HG03159 (cell line): Measurements from ENCODE around the gene NAA38.
"Not testable (repeated sequence)": the region's sequence is repeated elsewhere in the genome, so short reads cannot be mapped to it uniquely, and the experiment has no call there.

Experiments
- ATAC-seq: cut with Tn5 transposase; IDR thresholded peaks from one replicate; pipeline ENCODE4 v1.9.1; 2021; ENCODE audit warnings: mild to moderate bottlenecking, moderate library complexity; ENCODE audit not compliant: unreplicated experiment

NAA38 gene

DNA sequence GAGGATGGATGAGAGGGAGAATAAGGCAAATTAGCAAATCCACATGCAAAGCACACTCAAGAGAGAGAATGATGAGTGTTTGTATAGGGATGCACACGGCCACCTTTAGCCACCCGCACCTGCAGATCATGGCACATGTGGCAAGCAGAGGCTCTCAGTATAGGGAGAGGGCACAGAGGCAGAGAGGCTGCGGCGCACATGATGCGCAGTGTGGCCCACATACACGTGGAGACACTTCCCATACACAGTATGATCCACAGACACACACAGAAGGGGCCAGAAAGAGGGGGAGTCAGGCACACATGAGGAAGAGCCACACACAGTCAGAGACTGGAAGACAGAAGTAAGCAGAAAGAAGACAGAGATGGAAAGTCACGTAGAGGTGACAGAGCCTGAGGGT lies 24.7 kb upstream of the NAA38 start:
- no peak for ATAC-seq

DNA sequence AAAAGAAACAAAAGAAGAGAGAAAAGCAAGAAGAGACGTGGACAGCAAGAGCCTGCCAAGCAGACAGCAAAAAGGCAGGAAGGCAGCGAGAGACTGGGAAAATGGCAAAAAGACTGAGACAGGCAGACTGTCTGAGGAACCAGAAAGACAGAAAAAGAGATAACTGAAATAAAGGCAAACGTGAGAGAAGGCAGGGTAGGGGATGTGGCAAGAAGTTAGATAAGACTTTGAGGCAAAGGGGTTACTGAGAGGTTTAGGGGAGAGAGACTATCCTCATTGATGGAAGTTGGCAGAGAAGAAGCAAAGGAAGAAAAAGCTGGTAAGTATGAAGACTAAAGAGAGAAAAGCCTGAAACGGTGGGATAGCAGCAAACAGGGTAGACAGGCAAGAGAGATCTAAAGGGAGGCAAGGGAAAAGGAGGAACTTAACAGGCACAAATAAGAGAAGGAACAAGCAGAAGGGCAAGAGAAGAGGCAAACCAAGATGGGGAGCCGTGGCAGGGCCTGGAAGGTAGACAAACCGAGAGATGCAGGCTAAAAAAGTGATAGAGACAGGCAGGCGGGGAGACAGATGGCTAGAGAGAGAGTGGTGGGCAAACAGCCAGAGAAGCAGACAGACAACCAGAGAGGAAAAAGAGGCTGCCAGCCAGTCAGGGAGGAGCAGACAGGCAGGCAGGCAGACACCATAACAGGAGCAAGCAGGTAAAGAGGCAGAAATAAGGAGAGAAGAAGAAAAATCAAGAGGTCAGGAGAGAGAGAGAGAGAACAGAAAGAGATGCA lies 24.1 kb upstream of the NAA38 start:
- ATAC-seq, result no peak

DNA sequence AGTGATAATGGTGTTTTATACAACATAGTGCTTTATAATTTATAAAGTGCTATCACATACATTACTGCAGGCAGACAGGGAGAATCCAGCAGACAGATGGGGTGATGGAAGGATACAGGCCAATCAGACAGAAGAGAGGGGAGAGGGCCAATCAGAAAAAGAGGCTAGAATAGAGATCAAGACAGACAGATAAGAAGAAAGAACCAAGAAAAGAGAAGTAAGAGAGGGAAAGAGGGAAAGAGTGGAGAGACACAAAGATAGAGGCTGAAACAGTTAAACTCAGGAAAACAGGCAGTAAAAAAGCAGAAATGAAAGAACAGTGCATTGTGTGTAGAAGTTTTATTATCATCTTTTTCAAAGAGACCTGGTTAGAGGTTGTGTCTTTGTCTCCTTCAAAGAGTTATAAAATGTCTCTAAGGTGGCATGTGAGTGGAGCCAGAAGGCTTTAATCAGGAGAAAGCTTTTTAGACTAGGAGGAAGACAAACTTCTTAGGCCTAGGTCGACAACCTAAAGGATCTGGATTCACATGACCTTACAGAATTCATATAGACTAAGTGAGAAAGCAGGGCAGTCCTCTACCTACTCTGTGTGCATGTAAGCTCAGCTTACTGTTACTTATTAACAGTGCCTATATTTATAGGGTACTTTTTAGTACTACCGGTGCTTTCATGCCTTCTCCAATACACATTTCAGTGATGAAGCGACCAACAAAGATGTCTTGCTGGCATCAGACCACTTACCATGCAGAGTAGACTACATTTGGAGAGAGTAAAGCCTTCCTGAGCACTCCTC lies 22.9 kb upstream of the NAA38 start:
- ATAC-seq, result no peak

DNA sequence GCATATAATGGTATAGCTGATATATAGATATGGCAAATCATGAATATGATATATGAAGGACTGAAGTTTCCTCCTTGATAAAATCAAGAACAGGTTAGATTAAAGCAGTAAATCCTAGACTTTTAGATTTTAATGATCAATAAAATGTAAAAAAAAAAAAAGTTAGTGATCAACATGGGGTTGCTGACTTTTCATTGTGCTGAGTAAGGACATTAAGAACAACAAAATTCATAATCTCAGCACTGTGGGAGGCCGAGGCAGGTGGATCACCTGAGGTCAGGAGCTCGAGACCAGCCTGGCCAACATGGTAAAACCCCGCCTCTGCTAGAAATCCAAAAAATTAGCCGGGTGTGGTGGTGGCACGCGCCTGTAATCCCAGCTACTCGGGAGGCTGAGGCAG lies 20.9 kb upstream of the NAA38 start:
- no peak for ATAC-seq

DNA sequence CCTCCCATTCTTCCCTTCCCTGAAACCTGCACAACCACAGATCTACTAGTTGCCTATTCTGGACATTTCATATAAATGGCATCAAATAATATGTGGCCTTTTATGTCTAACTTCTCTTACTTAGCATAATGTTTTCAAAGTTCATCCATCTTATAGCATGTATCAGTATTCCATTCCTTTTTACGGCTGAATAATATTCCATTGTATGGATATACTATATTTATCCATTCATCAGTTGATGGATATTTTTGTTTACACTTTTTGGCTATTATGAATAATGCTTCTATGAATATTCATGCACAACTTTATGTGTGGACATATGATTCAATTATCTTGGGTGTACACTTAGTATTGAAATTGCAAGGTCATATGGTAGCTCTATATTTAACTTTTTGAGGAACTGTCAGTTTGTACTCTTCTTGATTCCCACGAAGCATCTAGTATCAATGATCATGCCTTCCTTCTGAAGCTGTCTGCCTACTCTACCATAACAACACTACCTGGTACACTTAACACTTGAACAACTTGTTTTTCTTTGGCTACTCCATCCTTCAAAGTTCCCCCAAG lies 18.5 kb upstream of the NAA38 start:
- ATAC-seq, result no peak

DNA sequence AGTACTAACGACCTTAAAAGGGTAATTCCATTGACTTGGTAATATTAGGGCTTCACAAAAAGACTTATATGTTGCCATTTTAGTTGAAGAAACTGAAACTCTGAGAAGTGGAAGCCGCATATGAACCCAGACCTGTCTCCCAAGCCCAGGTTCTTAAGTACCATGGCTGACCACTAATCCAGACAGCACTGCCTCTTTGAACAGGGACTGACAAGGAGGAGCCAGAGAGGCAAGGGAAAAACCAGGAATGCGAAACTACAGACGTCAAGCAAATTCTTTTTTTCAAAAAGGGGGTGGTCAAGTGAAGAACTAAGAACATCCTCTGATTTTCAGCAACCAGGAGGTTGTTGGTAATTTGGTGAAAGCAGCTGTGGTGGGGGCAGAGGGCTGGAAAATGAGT lies 15.7 kb upstream of the NAA38 start:
- no peak for ATAC-seq

DNA sequence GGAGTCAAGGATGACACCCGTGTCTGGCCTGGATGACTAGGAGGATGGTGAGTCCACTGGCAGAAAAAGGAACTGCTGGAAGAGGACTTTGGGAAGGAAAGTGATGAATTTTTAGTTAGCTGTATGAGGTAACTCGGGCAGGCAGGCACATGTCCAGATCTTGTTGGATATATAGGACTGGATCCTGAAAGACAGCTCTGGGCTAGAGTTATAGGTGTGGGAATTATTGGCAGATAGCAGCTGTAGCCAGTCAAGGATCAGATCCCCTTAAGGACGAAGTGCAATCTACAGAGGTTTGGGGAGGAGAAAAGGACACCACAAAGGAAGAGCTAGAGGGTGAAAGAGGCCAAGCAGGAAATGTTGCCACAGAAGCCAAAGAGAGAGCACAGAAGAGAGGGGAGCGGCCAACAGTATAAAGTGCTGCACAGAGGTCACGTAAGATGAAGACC lies 10.5 kb upstream of the NAA38 start:
- ATAC-seq, result no peak

DNA sequence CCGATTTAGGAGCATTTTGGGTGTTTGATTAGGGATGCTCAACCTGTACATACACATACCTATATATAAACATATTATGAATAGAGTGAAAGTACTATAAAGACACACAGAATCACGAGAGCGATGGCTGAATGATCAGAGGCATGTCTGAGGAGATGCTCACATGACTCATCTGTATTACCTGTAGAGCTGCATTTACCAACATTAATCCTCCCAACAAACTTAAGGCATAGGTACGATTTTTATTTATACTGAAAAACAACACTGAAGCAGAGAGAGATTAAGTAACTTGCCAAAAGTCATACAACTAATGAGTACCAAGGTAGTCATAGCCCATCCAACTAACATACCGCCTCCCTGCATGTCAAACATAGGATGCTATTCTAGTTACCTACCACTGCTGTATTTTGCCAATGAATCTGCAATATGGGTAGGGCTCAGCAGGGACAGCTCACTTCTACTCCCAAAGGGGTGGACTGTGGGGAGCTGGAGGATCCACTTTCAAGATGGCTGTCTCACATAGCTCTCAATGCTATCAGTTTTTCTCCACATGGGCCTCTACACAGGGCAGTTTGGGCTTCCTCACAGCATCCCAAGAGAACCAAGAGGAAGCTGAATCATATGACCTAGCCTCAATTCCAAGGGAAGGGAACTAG lies 7.8 kb upstream of the NAA38 start:
- no peak for ATAC-seq

DNA sequence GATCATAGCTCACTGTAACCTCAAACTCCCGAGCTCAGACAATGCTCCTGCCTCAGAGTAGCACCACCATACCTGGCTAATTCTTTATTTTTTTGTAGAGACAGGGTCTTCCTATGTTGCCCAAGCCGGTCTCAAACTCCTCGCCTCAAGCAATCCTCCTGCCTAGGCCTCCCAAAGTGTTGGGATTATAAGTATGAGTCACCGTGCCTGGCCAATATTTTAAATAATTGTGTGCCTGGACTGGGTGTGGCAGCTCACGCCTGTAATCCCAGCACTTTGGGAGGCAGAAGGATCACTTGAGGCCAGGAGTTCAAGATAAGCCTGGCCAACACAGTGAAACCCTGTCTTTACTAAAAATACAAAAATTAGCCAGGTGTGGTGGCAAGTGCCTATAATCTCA lies 7.0 kb upstream of the NAA38 start:
- not testable (repeated sequence) for ATAC-seq

DNA sequence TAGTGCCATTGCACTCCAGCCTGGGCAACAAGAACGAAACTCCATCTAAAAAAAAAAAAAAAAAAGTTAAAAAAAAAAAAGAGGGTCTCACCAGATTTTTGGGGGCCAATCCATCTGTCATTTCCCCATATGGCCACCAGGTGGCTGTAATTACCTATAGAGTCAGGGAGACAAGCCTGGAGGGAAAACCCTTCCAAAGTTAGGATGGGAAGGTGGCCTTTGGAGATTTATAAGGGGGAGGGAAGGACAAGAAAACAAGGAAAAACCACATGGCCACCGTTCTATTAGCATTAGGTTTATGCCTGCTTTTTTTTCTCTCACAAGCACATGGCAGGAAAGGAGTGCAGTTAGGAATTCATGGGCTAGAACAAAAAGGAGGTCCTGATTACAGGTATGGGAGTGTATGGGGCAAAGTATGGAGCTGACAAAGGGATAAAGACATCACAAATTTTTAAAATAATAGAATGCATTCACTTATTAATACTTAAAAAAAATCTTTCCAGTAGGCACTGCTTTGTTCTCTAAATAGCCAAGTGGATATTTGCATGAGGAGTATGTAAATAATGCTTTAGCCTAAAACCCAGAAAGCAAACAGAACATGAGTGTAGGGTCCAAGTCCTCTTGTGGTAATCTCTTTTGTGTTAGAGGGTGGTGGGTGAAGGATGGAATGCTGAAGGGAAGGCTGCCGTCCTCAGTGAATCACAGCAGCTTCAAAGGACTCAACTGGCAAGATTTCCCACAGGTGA lies 5.5 kb upstream of the NAA38 start:
- no peak for ATAC-seq

DNA sequence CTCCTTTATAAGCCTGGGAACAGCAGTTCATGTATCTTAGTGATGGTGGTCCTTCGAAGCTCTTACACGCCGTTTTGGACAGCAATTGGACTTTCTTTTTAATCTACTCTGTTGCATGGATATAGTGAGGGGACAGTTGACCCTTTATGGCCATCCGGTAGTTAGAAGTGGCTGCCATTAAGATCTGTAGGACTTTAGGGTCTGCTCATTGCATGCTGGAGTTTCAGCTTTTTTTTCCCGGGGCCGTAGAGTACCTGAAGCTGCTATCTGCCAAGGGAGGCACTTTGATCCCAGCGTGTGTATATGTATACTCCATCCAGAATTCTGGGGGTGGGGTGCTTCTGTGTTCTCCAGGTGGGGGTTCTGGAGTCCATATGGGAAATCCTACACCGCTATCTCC lies 1.7 kb upstream of the NAA38 start:
- ATAC-seq, result no peak

DNA sequence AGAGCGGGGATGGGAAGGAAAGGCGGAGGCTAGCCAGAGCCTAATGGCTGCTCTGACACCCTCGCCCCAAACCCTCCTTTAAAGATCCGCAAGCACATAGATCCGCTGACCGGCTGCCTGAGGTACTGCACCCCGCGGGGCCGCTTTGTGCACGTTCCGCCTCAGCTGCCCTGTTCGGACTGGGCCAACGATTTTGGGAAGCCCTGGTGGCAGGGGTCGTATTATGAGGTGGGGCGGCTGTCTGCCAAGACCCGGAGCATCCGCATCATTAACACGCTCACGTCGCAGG lies 1.1 kb upstream of the NAA38 start:
- ATAC-seq, result no peak

DNA sequence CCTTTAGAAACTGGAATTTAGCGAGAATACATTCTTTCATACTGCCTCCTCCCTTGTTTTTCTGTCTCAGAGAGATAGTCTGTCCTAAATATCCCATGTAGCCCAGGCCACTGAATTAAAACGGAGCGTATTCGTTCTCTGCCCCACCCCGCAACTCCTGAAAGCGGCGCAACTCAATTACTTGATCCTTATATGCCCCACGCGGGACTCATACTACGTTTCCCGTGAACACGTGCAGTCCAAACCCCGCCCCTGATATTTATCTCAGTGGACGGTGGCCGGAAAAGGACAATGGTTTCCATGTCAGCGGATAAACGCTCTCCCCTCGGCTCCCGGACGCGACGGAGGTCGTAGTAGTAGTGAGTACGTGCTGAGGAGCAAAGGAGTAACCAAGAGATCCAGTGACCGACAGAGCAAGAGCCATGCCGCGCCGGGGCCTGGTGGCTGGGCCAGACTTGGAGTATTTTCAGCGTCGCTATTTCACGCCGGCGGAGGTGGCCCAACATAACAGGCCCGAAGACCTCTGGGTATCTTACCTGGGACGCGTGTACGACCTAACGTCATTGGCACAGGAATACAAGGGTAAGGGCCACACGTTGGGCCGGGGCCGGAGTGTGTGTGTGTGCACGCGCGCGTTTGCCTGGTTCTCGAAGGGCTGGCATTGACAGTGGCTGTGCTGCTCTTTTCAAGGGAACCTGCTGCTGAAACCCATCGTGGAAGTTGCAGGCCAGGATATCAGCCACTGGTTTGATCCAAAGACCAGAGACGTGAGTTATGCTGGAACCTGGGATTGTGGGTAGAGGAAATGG lies 558 bp upstream of the NAA38 start, which contains the start of gene CYB5D1:
Gene CYB5D1, plus strand, starts transcription at position 291 of the 809 bp plus-strand sequence. Its CDS starts 132 bp downstream, at position 423.
- peak; percentile 35 for ATAC-seq

DNA sequence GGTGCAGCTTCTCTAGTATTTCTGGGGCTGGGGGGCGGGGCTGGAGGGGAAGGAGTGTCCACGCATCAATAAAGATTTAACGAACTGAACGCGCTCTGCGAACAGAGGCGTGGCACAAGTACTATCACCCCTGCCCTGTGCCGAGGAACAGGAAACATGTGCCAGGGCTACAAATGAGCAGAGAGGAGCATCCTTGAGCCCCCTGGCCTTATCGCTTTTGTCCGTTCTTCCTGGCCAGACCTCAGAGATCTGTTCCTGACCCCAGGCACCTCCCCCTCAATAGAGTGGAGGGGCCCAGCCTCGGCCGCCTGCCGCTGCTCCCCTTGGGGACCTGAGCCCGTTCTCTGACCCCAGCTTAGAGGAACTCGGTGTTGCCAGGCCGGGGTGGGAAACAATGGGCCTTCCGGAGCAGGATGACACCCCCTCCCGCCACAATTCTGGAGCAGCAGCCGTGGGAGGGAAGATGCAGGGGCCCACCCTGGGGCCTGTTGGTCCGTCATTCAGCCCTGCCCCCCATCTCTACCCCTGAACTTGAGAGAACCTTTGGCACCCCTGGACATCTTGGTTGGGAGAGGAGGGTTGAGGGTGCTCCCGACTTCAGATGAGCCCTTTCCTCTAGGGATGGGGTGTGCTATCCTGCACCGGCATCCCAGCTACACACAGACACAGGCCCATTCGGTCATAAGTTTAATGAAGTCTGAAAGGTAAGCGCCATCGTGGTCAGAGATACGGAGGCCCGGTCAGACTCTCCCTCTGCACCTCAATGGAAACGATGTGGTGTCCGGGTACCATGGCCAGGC lies 1.1 kb downstream of the NAA38 start:
- ATAC-seq, result no peak

DNA sequence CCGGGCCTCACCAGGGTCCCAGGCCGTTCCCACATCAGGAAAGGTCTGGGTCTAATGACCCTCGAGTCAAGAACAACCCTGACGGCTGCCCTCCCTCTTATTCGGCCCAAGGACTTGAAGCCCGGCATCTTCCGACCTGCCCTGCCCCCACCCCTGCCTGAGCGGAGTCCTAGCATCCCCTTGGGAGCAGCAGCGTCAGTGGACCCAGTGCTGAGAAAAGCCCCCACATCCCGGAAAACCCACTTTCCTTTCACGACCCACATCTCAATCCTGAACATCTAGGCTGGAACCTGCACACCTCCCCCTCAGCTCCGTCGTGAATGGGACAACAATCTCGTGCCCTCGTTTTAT lies 1.7 kb downstream of the NAA38 start:
- ATAC-seq, result no peak

DNA sequence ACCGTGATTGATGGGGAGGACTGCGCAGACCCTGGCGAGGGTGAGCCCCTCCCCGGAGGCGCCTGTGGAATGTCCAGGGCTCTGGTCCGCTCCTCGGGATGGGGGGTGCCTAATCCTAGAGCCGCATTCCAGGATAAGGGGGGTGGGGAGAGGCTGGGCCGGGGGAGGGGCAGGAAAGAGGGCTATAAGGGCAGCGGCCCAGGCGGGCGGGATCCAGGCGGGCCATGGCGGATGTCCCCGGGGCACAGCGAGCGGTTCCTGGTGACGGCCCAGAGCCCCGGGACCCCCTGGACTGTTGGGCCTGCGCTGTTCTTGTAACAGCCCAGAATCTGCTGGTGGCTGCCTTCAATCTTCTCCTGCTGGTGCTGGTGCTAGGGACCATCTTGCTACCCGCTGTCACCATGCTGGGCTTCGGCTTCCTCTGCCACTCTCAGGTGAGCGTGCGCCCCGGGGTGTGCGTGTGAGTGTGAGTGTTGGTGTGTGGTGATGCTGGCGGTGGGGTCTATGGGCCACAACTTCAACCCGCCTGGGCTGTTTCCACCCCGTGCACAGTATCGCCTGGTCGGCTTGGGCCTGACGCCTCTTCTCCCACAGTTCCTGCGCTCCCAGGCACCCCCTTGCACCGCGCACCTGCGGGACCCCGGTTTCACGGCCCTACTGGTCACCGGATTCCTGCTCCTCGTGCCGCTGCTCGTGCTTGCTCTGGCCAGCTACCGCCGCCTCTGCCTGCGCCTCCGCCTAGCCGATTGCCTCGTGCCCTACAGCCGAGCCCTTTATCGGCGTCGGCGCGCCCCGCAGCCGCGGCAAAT lies 2.3 kb downstream of the NAA38 start, which contains the start of gene TMEM88:
Gene TMEM88, plus strand, starts transcription at position 216 of the 809 bp plus-strand sequence. Its CDS starts 9 bp downstream, at position 225.
- ATAC-seq, result no peak

DNA sequence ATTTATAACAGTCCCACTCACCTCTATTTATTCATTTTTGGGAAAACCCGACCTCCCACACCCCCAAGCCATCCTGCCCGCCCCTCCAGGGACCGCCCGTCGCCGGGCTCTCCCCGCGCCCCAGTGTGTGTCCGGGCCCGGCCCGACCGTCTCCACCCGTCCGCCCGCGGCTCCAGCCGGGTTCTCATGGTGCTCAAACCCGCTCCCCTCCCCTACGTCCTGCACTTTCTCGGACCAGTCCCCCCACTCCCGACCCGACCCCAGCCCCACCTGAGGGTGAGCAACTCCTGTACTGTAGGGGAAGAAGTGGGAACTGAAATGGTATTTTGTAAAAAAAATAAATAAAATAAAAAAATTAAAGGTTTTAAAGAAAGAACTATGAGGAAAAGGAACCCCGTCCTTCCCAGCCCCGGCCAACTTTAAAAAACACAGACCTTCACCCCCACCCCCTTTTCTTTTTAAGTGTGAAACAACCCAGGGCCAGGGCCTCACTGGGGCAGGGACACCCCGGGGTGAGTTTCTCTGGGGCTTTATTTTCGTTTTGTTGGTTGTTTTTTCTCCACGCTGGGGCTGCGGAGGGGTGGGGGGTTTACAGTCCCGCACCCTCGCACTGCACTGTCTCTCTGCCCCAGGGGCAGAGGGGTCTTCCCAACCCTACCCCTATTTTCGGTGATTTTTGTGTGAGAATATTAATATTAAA lies 3.1 kb downstream of the NAA38 start:
- ATAC-seq, result no peak

DNA sequence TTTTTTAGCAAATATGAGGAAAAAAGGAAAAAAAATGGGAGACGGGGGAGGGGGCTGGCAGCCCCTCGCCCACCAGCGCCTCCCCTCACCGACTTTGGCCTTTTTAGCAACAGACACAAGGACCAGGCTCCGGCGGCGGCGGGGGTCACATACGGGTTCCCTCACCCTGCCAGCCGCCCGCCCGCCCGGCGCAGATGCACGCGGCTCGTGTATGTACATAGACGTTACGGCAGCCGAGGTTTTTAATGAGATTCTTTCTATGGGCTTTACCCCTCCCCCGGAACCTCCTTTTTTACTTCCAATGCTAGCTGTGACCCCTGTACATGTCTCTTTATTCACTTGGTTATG lies 3.7 kb downstream of the NAA38 start:
- ATAC-seq, result no peak
